SHP77 treated with DMSO at 0.1 percent for 48 hours (cell line): ENCODE data around the gene OR52N4.
"Not testable (repeated sequence)": the region's sequence is repeated elsewhere in the genome, so short reads cannot be mapped to it uniquely, and the experiment has no call there.

ENCODE experiments used
- DNase-seq: peaks from one replicate; lab custom pipeline; 2025; lab: John Stamatoyannopoulos, UW

The OR52N4 gene

GRCh38 chr11:5753943-5754342, at the start of gene OR52N4:
Gene OR52N4, plus strand, starts transcription at chr11:5754243. Its CDS starts 498 bp downstream, at chr11:5754741.
- no peak for DNase-seq

GRCh38 chr11:5705688-5706087, 48.4 kb upstream of the OR52N4 start:
- DNase-seq, result no peak

DNA sequence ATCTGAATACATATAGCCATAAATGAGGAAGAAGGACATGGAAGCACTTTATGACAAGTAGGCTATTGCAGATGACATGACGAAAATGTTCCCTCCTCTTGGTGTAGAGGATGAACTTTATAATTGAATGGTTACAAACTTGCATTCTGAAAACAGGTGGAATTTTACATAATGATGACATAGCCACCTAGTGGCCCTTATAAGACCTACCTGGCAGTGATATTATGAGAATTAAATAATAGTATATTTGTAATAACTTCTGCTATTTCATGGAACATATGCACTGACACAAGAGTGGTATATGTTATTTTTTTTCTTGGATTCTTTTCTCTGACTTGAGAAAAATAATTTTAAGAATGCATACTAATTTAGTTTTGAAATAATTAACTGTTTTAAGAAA, 41.5 kb upstream of the OR52N4 start:
- DNase-seq, result no peak

- DNase-seq, result no peak
Measured at GRCh38 chr11:5713695-5714094, 40.3 kb upstream of the OR52N4 start.

DNA sequence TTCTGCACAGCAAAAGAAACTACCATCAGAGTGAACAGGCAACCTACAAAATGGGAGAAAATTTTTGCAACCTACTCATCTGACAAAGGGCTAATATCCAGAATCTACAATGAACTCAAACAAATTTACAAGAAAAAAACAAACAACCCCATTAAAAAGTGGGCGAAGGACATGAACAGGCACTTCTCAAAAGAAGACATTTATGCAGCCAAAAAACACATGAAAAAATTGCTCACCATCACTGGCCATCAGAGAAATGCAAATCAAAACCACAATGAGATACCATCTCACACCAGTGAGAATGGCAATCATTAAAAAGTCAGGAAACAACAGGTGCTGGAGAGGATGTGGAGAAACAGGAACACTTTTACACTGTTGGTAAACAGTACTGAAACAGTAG, 37.5 kb upstream of the OR52N4 start:
- DNase-seq, result not testable (repeated sequence)

DNA sequence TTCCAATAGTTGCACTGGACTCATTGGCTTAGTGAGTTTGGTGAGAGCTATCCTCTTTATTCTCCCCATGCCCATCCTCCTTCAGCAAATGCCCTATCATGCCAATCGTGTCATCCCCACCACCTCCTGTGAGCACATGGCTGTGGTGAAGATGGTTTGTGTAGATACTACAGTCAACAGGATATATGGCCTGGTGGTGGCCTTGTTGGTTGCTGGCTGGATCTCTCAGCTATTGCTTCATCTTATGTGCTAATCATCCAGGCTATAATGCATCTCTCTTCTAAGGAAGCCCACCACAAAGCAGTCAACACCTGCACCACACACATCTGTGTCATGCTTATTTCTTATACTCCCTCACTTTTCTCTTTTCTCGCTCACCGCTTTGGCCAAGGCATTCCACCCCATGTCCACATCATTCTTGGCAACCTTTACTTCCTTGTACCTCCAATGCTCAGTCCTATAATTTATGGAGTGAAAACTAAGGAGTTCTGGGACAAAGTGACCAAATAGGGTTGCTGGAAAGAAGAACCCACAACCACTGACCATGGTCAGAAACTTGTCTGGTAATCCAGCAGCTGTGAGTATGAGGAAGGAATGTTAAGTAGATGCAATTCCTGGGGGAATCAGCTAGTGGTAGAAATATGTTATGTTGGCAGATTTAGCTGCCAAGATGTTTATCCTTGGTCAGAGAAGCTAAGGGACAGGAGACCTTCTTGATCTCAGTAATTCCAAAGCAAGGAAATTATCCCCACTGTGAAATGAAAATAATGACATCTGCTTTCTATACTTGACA, 34.1 kb upstream of the OR52N4 start:
- no peak for DNase-seq

- no peak for DNase-seq
Measured at GRCh38 chr11:5722622-5723021, 31.4 kb upstream of the OR52N4 start.

GRCh38 chr11:5726351-5726750, 27.7 kb upstream of the OR52N4 start:
- DNase-seq, result no peak

DNA sequence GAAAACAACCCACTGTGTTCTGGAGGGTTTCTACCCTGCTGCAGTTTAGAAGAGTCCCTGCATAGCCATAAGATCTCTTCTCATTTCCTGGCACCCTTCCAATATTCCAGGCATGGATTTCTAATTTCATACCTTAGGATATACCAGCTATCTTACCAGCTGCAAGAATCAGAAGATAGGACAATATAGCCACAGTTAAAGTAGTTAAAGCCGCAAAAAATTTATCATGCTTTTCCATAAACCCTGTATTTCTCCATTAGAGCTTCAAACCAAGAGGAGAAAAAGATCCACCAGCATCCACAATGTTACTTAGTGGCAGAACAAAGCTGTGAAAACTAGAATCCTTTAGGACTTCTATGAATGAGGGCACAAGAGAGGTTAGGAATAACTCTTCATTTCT, 26.4 kb upstream of the OR52N4 start:
- no peak for DNase-seq

DNA sequence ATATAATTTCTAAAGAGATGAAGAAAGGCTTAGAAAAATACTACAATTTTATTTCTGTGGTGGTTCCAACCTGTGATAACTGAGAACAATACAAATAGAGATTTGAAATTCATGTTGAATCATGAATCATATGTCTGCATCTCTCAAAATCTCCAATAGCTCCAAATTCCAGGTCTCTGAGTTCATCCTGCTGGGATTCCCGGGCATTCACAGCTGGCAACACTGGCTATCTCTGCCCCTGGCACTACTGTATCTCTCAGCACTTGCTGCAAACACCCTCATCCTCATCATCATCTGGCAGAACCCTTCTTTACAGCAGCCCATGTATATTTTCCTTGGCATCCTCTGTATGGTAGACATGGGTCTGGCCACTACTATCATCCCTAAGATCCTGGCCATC, 17.6 kb upstream of the OR52N4 start, which contains the start of gene OR56B1:
Gene OR56B1, plus strand, starts transcription at position 53 of the 400 bp plus-strand sequence. Its CDS starts 69 bp downstream, at position 122.
- DNase-seq, result no peak

- DNase-seq, result no peak
Measured at GRCh38 chr11:5737091-5737490, 17.0 kb upstream of the OR52N4 start.

GRCh38 chr11:5737670-5738392, 16.2 kb upstream of the OR52N4 start:
- no peak for DNase-seq

DNA sequence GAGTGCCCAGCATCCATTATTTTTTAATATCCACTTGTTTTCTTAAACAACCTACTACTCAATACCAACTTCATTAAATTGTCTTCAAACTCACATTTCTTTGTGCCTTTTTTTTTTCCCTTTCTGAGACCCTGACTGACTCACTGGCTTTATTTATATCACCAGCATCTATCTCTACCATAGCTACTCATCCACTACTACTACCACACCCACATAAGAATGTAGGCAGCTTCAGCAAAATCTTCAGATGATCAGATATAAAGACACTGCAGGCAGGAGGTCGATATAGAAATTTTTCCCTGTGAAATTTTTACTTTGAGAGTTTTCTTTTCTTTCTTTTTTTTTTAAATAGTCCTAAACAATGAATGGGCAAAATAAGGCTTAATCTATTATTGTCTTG, 15.6 kb upstream of the OR52N4 start:
- DNase-seq, result no peak

DNA sequence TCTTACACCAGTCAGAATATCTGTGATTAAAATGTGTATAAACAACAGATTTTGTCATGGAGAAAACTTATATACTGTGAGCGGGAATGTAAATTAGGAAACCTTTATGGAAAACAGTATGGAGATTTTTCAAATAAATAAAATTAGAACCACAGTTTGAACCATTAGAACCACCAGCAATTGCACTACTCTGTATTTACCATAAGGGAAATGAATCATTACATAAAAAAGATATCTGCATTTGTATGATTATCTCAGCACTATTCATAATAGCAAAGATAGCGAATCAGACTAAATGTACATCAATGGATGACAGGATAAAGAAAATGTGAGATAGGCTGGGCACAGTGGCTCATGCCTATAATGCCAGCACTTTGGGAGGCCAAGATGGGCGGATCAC, 7.4 kb upstream of the OR52N4 start:
- DNase-seq, result no peak

DNA sequence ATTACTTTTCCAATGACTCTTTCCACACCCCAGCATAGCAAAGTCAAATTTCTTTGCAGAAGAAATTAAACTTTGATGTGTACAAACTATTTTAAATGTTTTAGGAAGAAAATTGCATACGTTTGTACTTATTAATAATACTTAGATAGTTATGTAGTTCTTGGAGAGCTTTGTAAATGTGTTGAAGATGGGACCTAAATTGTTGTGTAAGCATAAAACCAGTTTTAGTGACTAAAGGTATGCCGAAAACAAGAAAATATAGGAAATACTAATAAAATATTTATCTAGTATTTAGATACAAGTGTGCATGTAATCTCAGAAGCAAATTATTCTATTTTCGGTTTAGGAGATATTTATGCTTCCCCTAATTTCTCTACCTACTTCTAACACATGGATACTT, 4.2 kb upstream of the OR52N4 start:
- no peak for DNase-seq

DNA sequence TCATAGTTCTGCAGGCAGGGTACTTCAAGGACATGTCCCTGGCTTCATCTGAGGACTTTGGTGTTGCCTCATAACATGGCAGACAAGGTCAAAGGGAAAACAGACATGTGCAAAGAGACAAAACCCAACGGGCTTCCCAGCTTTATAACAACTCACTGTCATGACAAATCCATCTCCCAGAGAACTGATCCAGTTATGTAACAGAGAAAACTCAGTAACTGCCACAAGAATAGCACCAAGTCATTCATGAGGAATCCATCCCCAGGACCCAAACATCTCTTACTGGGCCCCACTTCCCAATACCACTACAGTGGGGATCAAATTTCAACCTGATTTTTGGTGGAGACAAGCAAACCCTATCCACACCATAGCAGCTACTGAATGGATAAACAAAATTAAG, 13.0 kb downstream of the OR52N4 start:
- no peak for DNase-seq

DNA sequence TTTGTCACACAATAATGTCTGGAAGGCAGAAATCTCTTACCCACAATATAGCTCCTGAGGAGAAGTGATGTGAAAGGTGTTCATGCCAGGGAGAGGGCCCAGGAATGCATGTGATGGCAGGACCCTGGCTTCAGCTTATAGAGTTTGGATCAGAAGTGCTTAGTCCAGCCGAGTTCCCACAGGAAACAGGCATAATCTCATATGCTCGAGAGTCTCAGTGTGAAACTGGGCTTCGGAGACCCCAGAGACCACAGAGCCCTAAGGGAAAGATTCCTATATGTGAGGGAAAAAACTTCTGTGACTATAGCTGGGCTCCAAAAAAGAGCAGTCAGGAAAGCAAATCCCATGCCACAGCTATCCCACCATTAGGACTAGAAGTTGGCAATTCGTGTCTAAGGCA, 29.2 kb downstream of the OR52N4 start, which contains the start of gene OR52N5:
Gene OR52N5, minus strand, starts transcription at position 101 of the 400 bp plus-strand sequence. CDS start 4,721 bp downstream, outside the sequence.
- DNase-seq, result no peak

GRCh38 chr11:5791165-5791564, 37.1 kb downstream of the OR52N4 start, which contains the start of gene OR52N1:
Gene OR52N1, minus strand, starts transcription at chr11:5791265. Its CDS starts 2,449 bp downstream, at chr11:5788816.
- no peak for DNase-seq

DNA sequence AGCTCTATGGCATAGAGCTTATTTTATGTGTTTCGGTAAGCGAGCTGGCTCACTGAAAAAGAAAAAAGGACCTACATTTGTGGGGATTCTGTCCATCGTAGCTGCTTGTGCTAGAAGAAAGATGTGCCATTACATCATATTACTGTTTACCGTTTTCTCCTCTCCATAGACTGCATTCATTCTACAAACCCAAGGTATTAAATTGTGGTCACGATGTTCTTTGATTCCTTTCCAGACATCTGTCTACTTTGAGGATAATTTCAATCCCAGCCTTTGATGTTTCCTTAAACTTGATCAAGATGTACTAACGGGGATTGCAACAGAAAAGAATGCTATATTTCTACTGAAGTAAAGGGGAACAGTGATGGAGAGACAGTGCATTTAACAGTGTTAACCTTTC, 42.5 kb downstream of the OR52N4 start:
- no peak for DNase-seq

DNA sequence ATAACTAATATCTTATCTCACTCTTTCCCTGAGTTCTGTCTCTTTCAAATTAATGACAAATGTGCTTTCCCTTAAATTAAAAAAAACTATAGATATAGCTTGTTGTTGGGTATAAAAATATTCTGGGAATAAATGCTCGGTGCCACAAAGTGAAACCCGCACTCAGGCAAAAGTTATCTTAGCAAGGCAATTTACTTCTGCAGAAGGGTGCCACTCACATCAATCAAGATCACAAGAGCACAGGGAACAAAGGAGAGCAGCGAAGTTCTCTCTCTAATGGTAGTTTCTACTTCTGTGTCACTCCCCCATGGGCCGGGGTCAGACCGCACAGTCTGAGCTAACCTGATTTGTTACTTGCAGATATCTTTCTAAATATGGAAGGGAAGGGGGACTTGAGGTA, 49.9 kb downstream of the OR52N4 start:
- no peak for DNase-seq
